PC-3 (cell line): ENCODE data around the gene C4orf50. TPM values are rescaled to one million over a fixed set of nuclear protein-coding genes. Genes with fewer than 3 reads are reported as not detected.

Source experiments
- ATAC-seq: fragments of 200-7000 bp; cut with Tn5 transposase; 2 replicates; pipeline ENCODE4 v1.9.1; 2020; ENCODE audit warnings: mild to moderate bottlenecking, moderate library complexity
- Bru-seq: library from RNA; stranded (reverse); fragments of 400-500 nt; gene quantifications from one replicate; lab custom pipeline; 2021; lab: Mats Ljungman, UMichigan
- BruChase-seq, 2 experiments: library from RNA; stranded (reverse); fragments of 400-500 nt; gene quantifications; one replicate each; lab custom pipeline; 2021; lab: Mats Ljungman, UMichigan
- BruUV-seq: library from RNA; stranded (reverse); fragments of 400-500 nt; replicated peaks from 2 replicates; lab custom pipeline; 2021; lab: Mats Ljungman, UMichigan
- CTCF ChIA-PET: fragments of 300-600 bp; sonication (Branson Sonifier 250); formaldehyde crosslinking; loops from one replicate; lab custom pipeline; 2022; ENCODE audit warnings: antibody characterized with exemption; lab: Charles Lee
- POLR2A ChIA-PET: fragments of 300-600 bp; sonication (Branson Sonifier 250); formaldehyde crosslinking; loops from one replicate; lab custom pipeline; 2022; ENCODE audit warnings: antibody characterized with exemption; ENCODE audit not compliant: unreplicated experiment; lab: Charles Lee
- DNase-seq: peaks from one replicate; pipeline ENCODE4 v3.0.0-alpha.2; 2015
- H2AFZ ChIP-seq: fragments of 300-600 bp; sonication (generic); 2 replicates; pipeline ENCODE4 v1.6.0; 2016; ENCODE audit warnings: antibody characterized with exemption, low read length
- H3F3A ChIP-seq: fragments of 300-600 bp; sonication (generic); one replicate; pipeline ENCODE4 v1.6.0; 2017; ENCODE audit warnings: antibody characterized with exemption, low read length, control low read depth, mild to moderate bottlenecking; ENCODE audit not compliant: unreplicated experiment
- H3K27ac ChIP-seq: fragments of 300-600 bp; sonication (generic); 2 replicates; pipeline ENCODE4 v1.5.1; 2016; ENCODE audit warnings: mild to moderate bottlenecking, low read length
- H3K27me3 ChIP-seq: fragments of 300-600 bp; sonication (generic); 2 replicates; pipeline ENCODE4 v1.6.1; 2016; ENCODE audit warnings: low read length, mixed read lengths
- H3K36me3 ChIP-seq: fragments of 300-600 bp; sonication (generic); 2 replicates; pipeline ENCODE4 v1.6.1; 2016; ENCODE audit warnings: low read depth, mixed run types, low read length, mixed read lengths
- H3K4me1 ChIP-seq: fragments of 300-600 bp; sonication (generic); 2 replicates; pipeline ENCODE4 v1.5.1; 2016; ENCODE audit warnings: low read length; ENCODE audit not compliant: insufficient read depth
- H3K4me2 ChIP-seq: fragments of 300-600 bp; sonication (generic); 2 replicates; pipeline ENCODE4 v1.6.0; 2016; ENCODE audit warnings: low read length
- H3K4me3 ChIP-seq: fragments of 300-600 bp; sonication (generic); 2 replicates; pipeline ENCODE4 v1.5.1; 2016; ENCODE audit warnings: mild to moderate bottlenecking, low read length, mixed read lengths
- H3K79me2 ChIP-seq: fragments of 300-600 bp; sonication (generic); 2 replicates; pipeline ENCODE4 v1.6.1; 2017; ENCODE audit warnings: low read length, mixed read lengths
- H3K9ac ChIP-seq: fragments of 300-600 bp; sonication (generic); 2 replicates; pipeline ENCODE4 v1.6.0; 2016; ENCODE audit warnings: mild to moderate bottlenecking, low read length
- H3K9me2 ChIP-seq: fragments of 300-600 bp; sonication (generic); replicated peaks from 2 replicates; pipeline ENCODE4 v1.6.1; 2016; ENCODE audit warnings: mixed run types, low read length, mixed read lengths
- H3K9me3 ChIP-seq: fragments of 300-600 bp; sonication (generic); 2 replicates; pipeline ENCODE4 v1.6.1; 2016; ENCODE audit warnings: low read length, mixed read lengths
- H4K20me1 ChIP-seq: fragments of 300-600 bp; sonication (generic); 2 replicates; pipeline ENCODE4 v1.6.1; 2016; ENCODE audit warnings: low read length, mixed read lengths
- EZH2 ChIP-seq: fragments of 300-600 bp; sonication (generic); IDR thresholded peaks from one replicate; pipeline ENCODE4 v1.6.1; 2017; ENCODE audit warnings: antibody characterized with exemption, mild to moderate bottlenecking, low read length; ENCODE audit not compliant: unreplicated experiment
- EZH2phosphoT487 ChIP-seq: fragments of 300-600 bp; sonication (generic); IDR thresholded peaks from 2 replicates; pipeline ENCODE4 v1.6.1; 2018; ENCODE audit warnings: mild to moderate bottlenecking, antibody characterized with exemption, low read length, borderline replicate concordance
- intact Hi-C: fragments of 100-400 bp; cut with micrococcal nuclease; formaldehyde crosslinking; loops from 2 replicates; pipeline ENCODE4 v1.9.0; 2023
- long read RNA-seq: library from polyadenylated mRNA; unstranded; transcript quantifications from one replicate; pipeline ENCODE4 v2.0.0, GENCODE V29; 2021; ENCODE audit not compliant: unreplicated experiment
- total RNA-seq: library from RNA; depleted of rRNA; stranded (reverse); fragments of >200 nt; gene quantifications from 2 replicates; pipeline ENCODE4 v1.2.3, GENCODE V29; 2014; rRNA removed
- TF ChIP-seq, protein P1 (sequence below): fragments of 300-600 bp; sonication (generic); conservative IDR thresholded peaks from 2 replicates; pipeline ENCODE4 v1.5.1; 2017; ENCODE audit warnings: antibody characterized with exemption, low read depth, mild to moderate bottlenecking, low read length

Gene C4orf50
- total RNA-seq (not detected in 2 replicates), Bru-seq, nascent RNA (not detected), BruChase-seq, experiment 1, labeled RNA remaining after a 6-hour chase (percentile 1 among the genes with signal in this experiment), BruChase-seq, experiment 2, labeled RNA remaining after a 2-hour chase (percentile 2 among the genes with signal in this experiment)
- long read RNA-seq, partial matches to known transcripts: 1 of 1 reads
- long read RNA-seq, other reads (novel, unspliced or antisense): 0 of 1 reads

DNA sequence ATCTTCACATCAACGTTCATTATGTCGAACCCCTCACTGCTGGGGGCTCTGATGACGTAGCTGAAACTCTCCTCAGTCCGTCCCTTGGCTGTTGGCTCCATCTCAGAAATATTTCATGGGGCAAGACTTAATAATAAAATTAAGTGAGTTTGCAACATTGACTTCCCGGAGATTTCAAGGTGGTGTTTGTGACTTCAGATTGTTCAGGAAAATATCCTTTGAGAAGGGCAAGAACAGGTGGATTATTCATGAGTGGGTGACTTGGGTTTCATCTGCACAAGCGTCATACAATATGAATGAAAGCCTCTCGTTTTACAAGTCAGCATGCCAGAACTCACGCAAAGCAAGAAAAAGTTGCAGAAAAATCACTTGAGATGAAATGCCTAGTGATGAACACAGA lies at the start of gene C4orf50:
TSS of gene C4orf50 (minus strand) at position 101 of the 400 bp plus-strand sequence.
- H2AFZ ChIP-seq: no peak within 1 kb of the TSS
- H3K79me2 ChIP-seq: no peaks in the 10 kb centered on the region
- ATAC-seq (no peak), DNase-seq (no peak)
- no peak within 1 kb of the TSS for H3K4me2 ChIP-seq
- no peak within 1 kb of the TSS for H3K4me3 ChIP-seq
- CTCF ChIA-PET: no interaction called here
- H3K9ac ChIP-seq: no peak within 1 kb of the TSS
- TF ChIP-seq EZH2phosphoT487: no peak
- TF ChIP-seq, protein P1, sequence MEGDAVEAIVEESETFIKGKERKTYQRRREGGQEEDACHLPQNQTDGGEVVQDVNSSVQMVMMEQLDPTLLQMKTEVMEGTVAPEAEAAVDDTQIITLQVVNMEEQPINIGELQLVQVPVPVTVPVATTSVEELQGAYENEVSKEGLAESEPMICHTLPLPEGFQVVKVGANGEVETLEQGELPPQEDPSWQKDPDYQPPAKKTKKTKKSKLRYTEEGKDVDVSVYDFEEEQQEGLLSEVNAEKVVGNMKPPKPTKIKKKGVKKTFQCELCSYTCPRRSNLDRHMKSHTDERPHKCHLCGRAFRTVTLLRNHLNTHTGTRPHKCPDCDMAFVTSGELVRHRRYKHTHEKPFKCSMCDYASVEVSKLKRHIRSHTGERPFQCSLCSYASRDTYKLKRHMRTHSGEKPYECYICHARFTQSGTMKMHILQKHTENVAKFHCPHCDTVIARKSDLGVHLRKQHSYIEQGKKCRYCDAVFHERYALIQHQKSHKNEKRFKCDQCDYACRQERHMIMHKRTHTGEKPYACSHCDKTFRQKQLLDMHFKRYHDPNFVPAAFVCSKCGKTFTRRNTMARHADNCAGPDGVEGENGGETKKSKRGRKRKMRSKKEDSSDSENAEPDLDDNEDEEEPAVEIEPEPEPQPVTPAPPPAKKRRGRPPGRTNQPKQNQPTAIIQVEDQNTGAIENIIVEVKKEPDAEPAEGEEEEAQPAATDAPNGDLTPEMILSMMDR: no peak
- no peak for TF ChIP-seq EZH2
- intact Hi-C loops: no loop called here
- H3K4me1 ChIP-seq: no peaks in the 10 kb centered on the region
- H3K27ac ChIP-seq: no peak within 1 kb of the TSS
- H3K36me3 ChIP-seq: no peaks in the 10 kb centered on the region
- no peaks in the 10 kb centered on the region for H3K9me3 ChIP-seq
- no peaks in the 10 kb centered on the region for H4K20me1 ChIP-seq
- no peaks in the 10 kb centered on the region for H3F3A ChIP-seq
- H3K27me3 ChIP-seq: peaks cover 28% of the 10 kb centered on the region
- POLR2A ChIA-PET: no interaction called here
- no peaks in the 10 kb centered on the region for H3K9me2 ChIP-seq
- no TSS peak for BruUV-seq

DNA sequence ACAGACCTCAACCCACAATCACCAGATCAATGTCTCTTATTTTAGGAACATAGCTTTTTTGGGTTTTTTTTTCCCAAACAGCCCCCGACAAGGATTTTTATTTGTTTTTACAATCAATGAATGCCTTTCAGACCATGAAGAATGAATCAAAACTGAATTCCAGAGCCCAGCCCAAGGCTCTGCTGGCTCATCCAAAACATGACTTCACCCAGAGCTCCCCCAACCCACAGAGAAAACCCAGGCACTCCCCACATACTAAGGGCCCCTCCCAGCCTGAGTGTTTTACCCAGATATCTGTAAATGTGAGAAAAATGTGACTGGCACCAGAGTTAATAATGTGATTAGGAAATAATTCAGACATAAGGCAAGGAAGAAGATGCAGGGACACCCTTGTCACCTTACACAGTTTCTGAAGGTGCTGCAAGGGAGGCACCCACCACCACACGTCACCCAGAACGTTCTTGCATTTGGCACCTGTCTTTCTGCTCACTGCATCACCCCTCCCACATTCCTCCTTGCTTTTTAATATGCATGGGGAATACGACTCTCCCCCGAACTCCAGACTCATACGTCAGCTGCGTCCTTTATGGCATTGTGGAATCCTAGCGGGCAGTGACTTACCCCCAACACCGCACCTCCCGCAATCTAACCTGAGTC lies 47.8 kb upstream of the C4orf50 start:
- Histone ChIP-seq H3K27ac (no peak overlapping the region), H3K9me3 (no peaks in the 10 kb centered on the region), H3K4me1 (no peaks in the 10 kb centered on the region), H3K27me3 (peaks cover 23% of the 10 kb centered on the region), H3K9ac (no peak overlapping the region), H3K79me2 (no peaks in the 10 kb centered on the region), H3K4me2 (no peak overlapping the region), H3K9me2 (no peaks in the 10 kb centered on the region), H2AFZ (no peak overlapping the region), H4K20me1 (no peaks in the 10 kb centered on the region), H3F3A (no peaks in the 10 kb centered on the region), H3K4me3 (no peak overlapping the region), H3K36me3 (no peaks in the 10 kb centered on the region)
- TF ChIP-seq EZH2phosphoT487 (no peak), EZH2 (no peak)
- TF ChIP-seq, protein P1: no peak
- intact Hi-C loops: no loop called here
- ATAC-seq: no peak
- DNase-seq: no peak
- POLR2A ChIA-PET: no interaction called here
- CTCF ChIA-PET: no interaction called here
- no TSS peak for BruUV-seq

DNA sequence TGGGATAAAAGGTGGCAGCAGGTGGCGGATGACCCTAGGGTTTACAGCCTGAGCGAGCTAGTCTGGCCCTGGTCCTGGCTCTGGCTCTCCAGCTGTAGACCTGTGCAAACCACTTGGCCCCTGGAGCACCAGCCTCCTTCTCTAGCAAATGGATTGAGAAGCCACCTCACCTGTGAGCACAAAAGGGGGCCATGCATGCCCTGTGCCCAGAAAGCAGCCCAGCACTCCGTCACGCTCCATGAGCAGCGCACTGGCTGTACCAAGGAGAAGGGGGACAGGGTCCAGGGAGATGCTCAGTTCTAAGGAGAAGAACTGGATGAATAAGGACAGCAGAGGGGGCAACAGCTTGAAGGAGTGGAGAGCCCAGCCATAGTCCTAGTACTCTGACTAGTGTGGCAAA lies 46.9 kb upstream of the C4orf50 start:
- no peaks in the 10 kb centered on the region for H3K9me3 ChIP-seq
- BruUV-seq: no TSS peak
- H2AFZ ChIP-seq: no peak overlapping the region

More for the DNA sequence above, 46.9 kb upstream of the C4orf50 start:
- Histone ChIP-seq H3K36me3 (no peaks in the 10 kb centered on the region), H3K27ac (no peak overlapping the region), H4K20me1 (no peaks in the 10 kb centered on the region), H3K9me2 (no peaks in the 10 kb centered on the region), H3K4me1 (no peaks in the 10 kb centered on the region), H3F3A (no peaks in the 10 kb centered on the region), H3K27me3 (peaks cover 23% of the 10 kb centered on the region), H3K4me2 (no peak overlapping the region), H3K4me3 (no peak overlapping the region), H3K9ac (no peak overlapping the region), H3K79me2 (no peaks in the 10 kb centered on the region)
- POLR2A ChIA-PET: no interaction called here
- CTCF ChIA-PET: no interaction called here
- TF ChIP-seq, protein P1: no peak
- TF ChIP-seq EZH2 (no peak), EZH2phosphoT487 (no peak)
- DNase-seq: no peak
- ATAC-seq: no peak
- intact Hi-C loops: no loop called here
